DOHH2 (cell line): ENCODE measurements around the gene TIMM17A.

Experiments
- EZH2phosphoT487 ChIP-seq: fragments of 200-600 bp; sonication (generic); IDR thresholded peaks from 2 replicates; pipeline ENCODE4 v1.6.1; 2017; ENCODE audit warnings: borderline replicate concordance, mild to moderate bottlenecking, antibody characterized with exemption, low read length, moderate library complexity, mixed read lengths
- TF ChIP-seq, protein P1 (sequence below): fragments of 200-600 bp; sonication (generic); IDR thresholded peaks from one replicate; pipeline ENCODE4 v1.5.1; 2014; ENCODE audit warnings: antibody characterized with exemption, mild to moderate bottlenecking, low read depth, low read length; ENCODE audit not compliant: poor library complexity, severe bottlenecking

DNA sequence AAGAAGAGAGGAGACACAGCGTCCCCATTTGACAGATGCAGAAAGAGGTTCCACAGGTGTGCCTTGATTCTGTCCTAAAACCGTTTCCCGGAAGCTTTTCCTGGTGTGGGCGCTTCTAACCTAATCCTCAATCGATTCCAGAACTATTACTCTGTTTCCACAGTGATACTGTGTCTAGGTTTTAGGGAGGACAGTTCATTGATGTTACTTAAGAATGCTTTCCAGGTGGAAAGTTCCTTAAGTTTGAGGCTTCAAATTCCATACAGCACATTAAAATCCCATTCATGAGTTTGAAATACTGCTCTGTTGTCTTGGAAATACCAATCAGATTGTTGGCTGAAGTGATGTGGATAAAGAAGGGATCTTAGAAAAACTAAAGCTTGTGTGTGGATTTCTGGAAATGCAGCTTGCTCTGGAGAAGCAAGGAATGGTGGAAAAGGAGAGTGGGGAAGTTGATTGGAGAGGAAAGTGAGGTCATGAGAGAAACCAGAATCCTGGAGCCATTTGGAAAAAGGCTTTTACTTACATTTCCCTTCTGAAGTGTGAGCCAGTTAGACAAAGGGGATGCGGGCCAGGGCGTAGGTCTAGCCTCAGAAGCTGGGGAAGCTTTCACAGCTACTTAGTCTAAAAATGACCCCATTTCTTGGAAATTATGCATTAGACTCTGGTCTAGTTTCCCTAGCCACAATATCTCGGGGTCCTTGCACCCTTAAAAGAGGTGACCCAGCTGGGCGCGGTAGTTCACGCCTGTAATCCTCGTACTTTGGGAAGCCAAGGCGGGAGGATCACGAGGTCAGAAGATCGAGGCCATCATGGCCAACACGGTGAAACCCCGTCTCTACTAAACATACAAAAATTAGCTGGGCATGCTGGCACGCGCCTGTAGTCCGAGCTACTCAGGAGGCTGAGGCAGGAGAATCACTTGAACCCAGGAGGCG lies 61.8 kb downstream of the TIMM17A start:
- TF ChIP-seq, protein P1, sequence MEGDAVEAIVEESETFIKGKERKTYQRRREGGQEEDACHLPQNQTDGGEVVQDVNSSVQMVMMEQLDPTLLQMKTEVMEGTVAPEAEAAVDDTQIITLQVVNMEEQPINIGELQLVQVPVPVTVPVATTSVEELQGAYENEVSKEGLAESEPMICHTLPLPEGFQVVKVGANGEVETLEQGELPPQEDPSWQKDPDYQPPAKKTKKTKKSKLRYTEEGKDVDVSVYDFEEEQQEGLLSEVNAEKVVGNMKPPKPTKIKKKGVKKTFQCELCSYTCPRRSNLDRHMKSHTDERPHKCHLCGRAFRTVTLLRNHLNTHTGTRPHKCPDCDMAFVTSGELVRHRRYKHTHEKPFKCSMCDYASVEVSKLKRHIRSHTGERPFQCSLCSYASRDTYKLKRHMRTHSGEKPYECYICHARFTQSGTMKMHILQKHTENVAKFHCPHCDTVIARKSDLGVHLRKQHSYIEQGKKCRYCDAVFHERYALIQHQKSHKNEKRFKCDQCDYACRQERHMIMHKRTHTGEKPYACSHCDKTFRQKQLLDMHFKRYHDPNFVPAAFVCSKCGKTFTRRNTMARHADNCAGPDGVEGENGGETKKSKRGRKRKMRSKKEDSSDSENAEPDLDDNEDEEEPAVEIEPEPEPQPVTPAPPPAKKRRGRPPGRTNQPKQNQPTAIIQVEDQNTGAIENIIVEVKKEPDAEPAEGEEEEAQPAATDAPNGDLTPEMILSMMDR, result no peak
- no peak for TF ChIP-seq EZH2phosphoT487
